GM18867 (cell line): ENCODE data around the gene SCAMP1.

Experiments used
- ATAC-seq: cut with Tn5 transposase; IDR thresholded peaks from one replicate; pipeline ENCODE4 v1.9.1; 2021; ENCODE audit warnings: mild to moderate bottlenecking, moderate library complexity; ENCODE audit not compliant: unreplicated experiment

The SCAMP1 gene

GRCh38 chr5:78509884-78510769 is 149.7 kb downstream of the SCAMP1 start:
- ATAC-seq: peak; percentile 79

- no peak for ATAC-seq
Measured at GRCh38 chr5:78511121-78511906, 150.9 kb downstream of the SCAMP1 start.

- no peak for ATAC-seq
Measured at GRCh38 chr5:78512435-78512834, 152.0 kb downstream of the SCAMP1 start.

- no peak for ATAC-seq
Measured at GRCh38 chr5:78513441-78513840, 153.0 kb downstream of the SCAMP1 start.

- no peak for ATAC-seq
Measured at GRCh38 chr5:78514427-78515330, 154.3 kb downstream of the SCAMP1 start.

- no peak for ATAC-seq
Measured at GRCh38 chr5:78515670-78516069, 155.3 kb downstream of the SCAMP1 start.

- no peak for ATAC-seq
Measured at GRCh38 chr5:78518365-78519197, 158.2 kb downstream of the SCAMP1 start.

GRCh38 chr5:78519198-78519941 is 159.0 kb downstream of the SCAMP1 start:
- no peak for ATAC-seq

- no peak for ATAC-seq
Measured at GRCh38 chr5:78521455-78521854, 161.0 kb downstream of the SCAMP1 start.

GRCh38 chr5:78522476-78523260 is 162.3 kb downstream of the SCAMP1 start:
- ATAC-seq: no peak

- no peak for ATAC-seq
Measured at GRCh38 chr5:78523314-78524193, 163.1 kb downstream of the SCAMP1 start.

GRCh38 chr5:78526049-78526525 is 165.7 kb downstream of the SCAMP1 start:
- no peak for ATAC-seq

- no peak for ATAC-seq
Measured at GRCh38 chr5:78527054-78527859, 166.8 kb downstream of the SCAMP1 start.

GRCh38 chr5:78527925-78528324 is 167.5 kb downstream of the SCAMP1 start:
- no peak for ATAC-seq
